Measurements from ENCODE around the gene ZNF385D.
"Not testable (repeated sequence)": the region's sequence is repeated elsewhere in the genome, so short reads cannot be mapped to it uniquely, and the experiment has no call there.

Gene ZNF385D

GRCh38 chr3:21393683-21394311 lies 357.2 kb downstream of the ZNF385D start:
- H3K4me3 ChIP-seq (ENCODE audit: low read depth, low read length) = no peak overlapping the region

- H3K4me3 ChIP-seq (ENCODE audit: low read depth, low read length) = no peak overlapping the region
Observed at GRCh38 chr3:21392526-21392925, 358.5 kb downstream of the ZNF385D start.

- H3K4me3 ChIP-seq (ENCODE audit: low read depth, low read length) = no peak overlapping the region
Observed at GRCh38 chr3:21390856-21391255, 360.2 kb downstream of the ZNF385D start.

- no peak overlapping the region for H3K4me3 ChIP-seq (ENCODE audit: low read depth, low read length)
Observed at GRCh38 chr3:21390136-21390535, 360.9 kb downstream of the ZNF385D start.

- H3K4me3 ChIP-seq (ENCODE audit: low read depth, low read length) = not testable (repeated sequence)
Observed at GRCh38 chr3:21387142-21387826, 363.7 kb downstream of the ZNF385D start.

- H3K4me3 ChIP-seq (ENCODE audit: low read depth, low read length) = not testable (repeated sequence)
Observed at GRCh38 chr3:21378036-21378435, 373.0 kb downstream of the ZNF385D start.

- no peak overlapping the region for H3K4me3 ChIP-seq (ENCODE audit: low read depth, low read length)
Observed at GRCh38 chr3:21377071-21377769, 373.8 kb downstream of the ZNF385D start.

- H3K4me3 ChIP-seq (ENCODE audit: low read depth, low read length) = no peak overlapping the region
Observed at GRCh38 chr3:21372316-21372715, 378.7 kb downstream of the ZNF385D start.

All from iPS-11a (cell line).